ENCODE data around the gene PTH2.
"Not testable (repeated sequence)": the region's sequence is repeated elsewhere in the genome, so short reads cannot be mapped to it uniquely, and the experiment has no call there.

PTH2 gene

DNA sequence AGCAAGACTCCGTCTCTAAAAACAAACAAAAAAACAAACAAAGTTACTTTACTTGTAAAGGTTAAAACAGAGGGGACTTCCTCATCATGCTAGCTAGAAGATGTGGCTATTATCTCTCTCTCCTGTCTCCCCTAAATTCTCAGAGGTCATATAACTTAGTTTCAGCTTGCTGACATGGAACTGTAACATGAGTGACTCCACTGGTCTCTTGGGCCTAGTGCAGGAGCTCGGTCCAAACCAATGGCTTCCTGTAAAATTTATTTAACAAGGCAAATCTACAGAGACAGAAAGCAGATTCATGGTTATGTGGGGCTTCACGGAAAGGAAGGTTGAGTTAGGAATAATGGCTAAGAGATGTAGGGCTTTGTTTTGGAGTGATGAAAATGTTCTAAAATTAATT is 44.7 kb downstream of the PTH2 start:
- no peak for DNase-seq (ENCODE audit: low read depth)

DNA sequence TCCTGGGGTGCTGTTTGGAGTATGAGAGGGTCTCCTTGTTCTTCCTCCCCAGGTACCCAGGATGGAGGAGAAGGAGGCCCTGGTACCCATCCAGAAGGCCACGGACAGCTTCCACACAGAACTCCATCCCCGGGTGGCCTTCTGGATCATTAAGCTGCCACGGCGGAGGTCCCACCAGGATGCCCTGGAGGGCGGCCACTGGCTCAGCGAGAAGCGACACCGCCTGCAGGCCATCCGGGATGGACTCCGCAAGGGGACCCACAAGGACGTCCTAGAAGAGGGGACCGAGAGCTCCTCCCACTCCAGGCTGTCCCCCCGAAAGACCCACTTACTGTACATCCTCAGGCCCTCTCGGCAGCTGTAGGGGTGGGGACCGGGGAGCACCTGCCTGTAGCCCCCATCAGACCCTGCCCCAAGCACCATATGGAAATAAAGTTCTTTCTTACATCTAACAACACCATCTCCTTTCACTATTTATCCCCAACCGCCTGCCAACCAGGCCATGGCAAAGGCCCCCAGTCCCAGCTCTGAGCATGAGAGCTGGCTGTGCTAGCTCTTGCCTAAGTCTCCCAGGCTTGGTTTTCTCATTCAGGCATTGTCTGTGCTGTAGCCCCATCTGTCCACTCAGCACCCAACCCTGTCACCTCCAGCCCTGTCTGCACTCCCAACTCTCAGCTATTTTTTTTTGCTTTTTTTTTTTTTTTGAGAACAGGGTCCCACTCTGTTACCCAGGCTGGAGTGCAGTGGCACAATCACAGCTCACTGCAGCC is 48.4 kb downstream of the PTH2 start:
- no peak for DNase-seq (ENCODE audit: low read depth)

DNA sequence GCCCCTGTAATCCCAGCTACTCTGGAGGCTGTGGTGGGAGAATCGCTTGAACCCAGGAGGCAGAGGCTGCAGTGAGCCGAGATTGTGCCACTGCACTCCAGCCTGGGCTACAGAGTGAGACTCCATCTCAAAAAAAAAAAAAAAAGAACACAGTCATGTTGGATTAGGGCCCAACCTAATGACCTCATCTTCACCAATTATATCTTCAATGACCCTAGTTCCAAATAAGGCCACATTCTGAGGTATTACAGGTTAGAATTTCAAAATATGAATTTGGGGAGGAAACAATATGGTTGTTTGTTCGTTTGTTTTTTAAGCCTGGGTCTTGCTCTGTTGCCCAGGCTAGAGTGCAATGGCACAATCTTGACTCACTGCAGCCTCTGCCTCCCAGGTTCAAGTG is 50.1 kb downstream of the PTH2 start:
- DNase-seq (ENCODE audit: low read depth): not testable (repeated sequence)
